Measurements from ENCODE around the gene GBE1.
A peak's percentile ranks its signal among the peaks of the same experiment; 100 is the strongest.

Gene GBE1

GRCh38 chr3:81760924-81761903, at the start of gene GBE1:
Gene GBE1, minus strand, starts transcription at chr3:81761645. Its CDS starts 128 bp downstream, at chr3:81761517.
- peak within 1 kb of the TSS; percentile 100 for H3K27ac ChIP-seq
- ChIA-PET CTCF (no interaction called here), POLR2A (ENCODE audit: low non-redundant PET) (no interaction called here)

GRCh38 chr3:81808900-81809299, 47.5 kb upstream of the GBE1 start:
- no peak overlapping the region for H3K27ac ChIP-seq
- TF ChIP-seq CTCF (conservative IDR thresholded peaks at IDR 0.05; ENCODE audit: low read depth), result no peak
- no peak for DNase-seq (ENCODE audit: low spot score)
- ChIA-PET CTCF (no interaction called here), POLR2A (ENCODE audit: low non-redundant PET) (no interaction called here)

More at GRCh38 chr3:81760924-81761903, at the start of gene GBE1:
- peak; percentile 63 for TF ChIP-seq CTCF (conservative IDR thresholded peaks at IDR 0.05; ENCODE audit: low read depth)
- DNase-seq (ENCODE audit: low spot score), result peak; percentile 87

- POLR2A ChIA-PET (ENCODE audit: low non-redundant PET), result no interaction called here
- H3K27ac ChIP-seq, result no peak overlapping the region
- TF ChIP-seq CTCF (conservative IDR thresholded peaks at IDR 0.05; ENCODE audit: low read depth), result no peak
- DNase-seq (ENCODE audit: low spot score), result no peak
- CTCF ChIA-PET, result no interaction called here
Observed at GRCh38 chr3:81799403-81799802, 38.0 kb upstream of the GBE1 start.

- CTCF ChIA-PET, result no interaction called here
- no peak for TF ChIP-seq CTCF (conservative IDR thresholded peaks at IDR 0.05; ENCODE audit: low read depth)
- DNase-seq (ENCODE audit: low spot score), result no peak
- POLR2A ChIA-PET (ENCODE audit: low non-redundant PET), result no interaction called here
- no peak overlapping the region for H3K27ac ChIP-seq
Observed at GRCh38 chr3:81793410-81793809, 32.0 kb upstream of the GBE1 start.

GRCh38 chr3:81790117-81790516, 28.7 kb upstream of the GBE1 start:
- DNase-seq (ENCODE audit: low spot score), result no peak
- ChIA-PET CTCF (no interaction called here), POLR2A (ENCODE audit: low non-redundant PET) (no interaction called here)
- TF ChIP-seq CTCF (conservative IDR thresholded peaks at IDR 0.05; ENCODE audit: low read depth), result no peak
- no peak overlapping the region for H3K27ac ChIP-seq

GRCh38 chr3:81789691-81790090, 28.2 kb upstream of the GBE1 start:
- H3K27ac ChIP-seq, result no peak overlapping the region
- CTCF ChIA-PET, result no interaction called here
- no peak for TF ChIP-seq CTCF (conservative IDR thresholded peaks at IDR 0.05; ENCODE audit: low read depth)
- POLR2A ChIA-PET (ENCODE audit: low non-redundant PET), result no interaction called here
- no peak for DNase-seq (ENCODE audit: low spot score)

Measured in RWPE1 (cell line).